SK-N-SH treated with all-trans-retinoic acid at 6 μM for 48 hours (cell line): ENCODE results near the gene XCR1.

Experiments used
- ATAC-seq: fragments of 200-7000 bp; cut with Tn5 transposase; 3 replicates; pipeline ENCODE4 v1.9.1; 2020; ENCODE audit warnings: mild to moderate bottlenecking, moderate library complexity
- ARNTL ChIP-seq: fragments of 450-650 bp; formaldehyde crosslinking; IDR thresholded peaks from 2 replicates; pipeline ENCODE4 v1.5.0; 2020; ENCODE audit warnings: low read depth, mild to moderate bottlenecking, moderate library complexity, borderline replicate concordance
- CREB5 ChIP-seq: fragments of 250-450 bp; sonication (Bioruptor Pico); IDR thresholded peaks from 2 replicates; pipeline ENCODE4 v1.5.1; 2020; ENCODE audit warnings: low read depth, mild to moderate bottlenecking, moderate library complexity
- CSDC2 ChIP-seq: fragments of 250-450 bp; sonication (Bioruptor Pico); IDR thresholded peaks from 2 replicates; pipeline ENCODE4 v1.5.0; 2020; ENCODE audit warnings: mild to moderate bottlenecking, moderate library complexity
- ESRRG ChIP-seq: fragments of 250-450 bp; sonication (Bioruptor Pico); IDR thresholded peaks from 2 replicates; pipeline ENCODE4 v1.6.1; 2021; ENCODE audit warnings: mild to moderate bottlenecking
- GLIS3 ChIP-seq: fragments of 250-450 bp; sonication (Bioruptor Pico); IDR thresholded peaks from 2 replicates; pipeline ENCODE4 v1.5.0; 2020; ENCODE audit warnings: mild to moderate bottlenecking, moderate library complexity
- OSR1 ChIP-seq: fragments of 250-450 bp; sonication (Bioruptor Pico); IDR thresholded peaks from 2 replicates; pipeline ENCODE4 v1.8.0; 2022; ENCODE audit warnings: moderate library complexity, mild to moderate bottlenecking, inconsistent platforms
- PATZ1 ChIP-seq: fragments of 250-450 bp; sonication (Bioruptor Pico); IDR thresholded peaks from 2 replicates; pipeline ENCODE4 v1.8.0; 2020; ENCODE audit warnings: mild to moderate bottlenecking, moderate library complexity, borderline replicate concordance
- PPARA ChIP-seq: fragments of 250-450 bp; sonication (Bioruptor Pico); IDR thresholded peaks from 2 replicates; pipeline ENCODE4 v1.5.0; 2020; ENCODE audit warnings: mild to moderate bottlenecking, borderline replicate concordance
- RARB ChIP-seq: fragments of 250-450 bp; sonication (Bioruptor Pico); IDR thresholded peaks from 2 replicates; pipeline ENCODE4 v1.8.0; 2021; ENCODE audit warnings: mild to moderate bottlenecking, moderate library complexity
- SNAI2 ChIP-seq: fragments of 250-450 bp; sonication (Bioruptor Pico); IDR thresholded peaks from 2 replicates; pipeline ENCODE4 v1.5.0; 2020; ENCODE audit warnings: mild to moderate bottlenecking, moderate library complexity
- TCF4 ChIP-seq: fragments of 250-450 bp; sonication (Bioruptor Pico); IDR thresholded peaks from 2 replicates; pipeline ENCODE4 v1.8.0; 2021; ENCODE audit warnings: mild to moderate bottlenecking, moderate library complexity, borderline replicate concordance
- TOX ChIP-seq: fragments of 250-450 bp; sonication (Bioruptor Pico); IDR thresholded peaks from 2 replicates; pipeline ENCODE4 v1.8.0; 2021; ENCODE audit warnings: mild to moderate bottlenecking, moderate library complexity, borderline replicate concordance
- ZC3H10 ChIP-seq: fragments of 250-450 bp; sonication (Bioruptor Pico); IDR thresholded peaks from 2 replicates; pipeline ENCODE4 v1.5.1; 2021; ENCODE audit warnings: mild to moderate bottlenecking, moderate library complexity
- ZFP3 ChIP-seq: fragments of 250-450 bp; sonication (Bioruptor Pico); IDR thresholded peaks from 2 replicates; pipeline ENCODE4 v1.5.0; 2020; ENCODE audit warnings: mild to moderate bottlenecking, moderate library complexity
- ZFP30 ChIP-seq: fragments of 450-650 bp; formaldehyde crosslinking; IDR thresholded peaks from 2 replicates; pipeline ENCODE4 v1.5.0; 2022; ENCODE audit warnings: mild to moderate bottlenecking, moderate library complexity
- ZNF565 ChIP-seq: fragments of 450-650 bp; formaldehyde crosslinking; conservative IDR thresholded peaks from 2 replicates; pipeline ENCODE4 v1.5.0; 2020; ENCODE audit warnings: low read depth, mild to moderate bottlenecking, moderate library complexity
- ZNF70 ChIP-seq: fragments of 450-650 bp; formaldehyde crosslinking; IDR thresholded peaks from 2 replicates; pipeline ENCODE4 v1.5.0; 2020; ENCODE audit warnings: mild to moderate bottlenecking, moderate library complexity
- ZNF8 ChIP-seq: fragments of 450-650 bp; formaldehyde crosslinking; IDR thresholded peaks from 2 replicates; pipeline ENCODE4 v1.5.0; 2020; ENCODE audit warnings: mild to moderate bottlenecking, moderate library complexity
- TF ChIP-seq, protein P1 (sequence below): fragments of 250-450 bp; sonication (Bioruptor Pico); IDR thresholded peaks from 2 replicates; pipeline ENCODE4 v1.8.0; 2021; ENCODE audit warnings: low read depth, mild to moderate bottlenecking, moderate library complexity, borderline replicate concordance
- TF ChIP-seq, protein P2 (sequence below): fragments of 250-450 bp; sonication (Bioruptor Pico); IDR thresholded peaks from 2 replicates; pipeline ENCODE4 v1.5.1; 2021; ENCODE audit warnings: mild to moderate bottlenecking, moderate library complexity
- TF ChIP-seq, protein P3 (sequence below): fragments of 250-450 bp; sonication (Bioruptor Pico); IDR thresholded peaks from 2 replicates; pipeline ENCODE4 v1.5.0; 2020; ENCODE audit warnings: mild to moderate bottlenecking, moderate library complexity

XCR1 gene

DNA sequence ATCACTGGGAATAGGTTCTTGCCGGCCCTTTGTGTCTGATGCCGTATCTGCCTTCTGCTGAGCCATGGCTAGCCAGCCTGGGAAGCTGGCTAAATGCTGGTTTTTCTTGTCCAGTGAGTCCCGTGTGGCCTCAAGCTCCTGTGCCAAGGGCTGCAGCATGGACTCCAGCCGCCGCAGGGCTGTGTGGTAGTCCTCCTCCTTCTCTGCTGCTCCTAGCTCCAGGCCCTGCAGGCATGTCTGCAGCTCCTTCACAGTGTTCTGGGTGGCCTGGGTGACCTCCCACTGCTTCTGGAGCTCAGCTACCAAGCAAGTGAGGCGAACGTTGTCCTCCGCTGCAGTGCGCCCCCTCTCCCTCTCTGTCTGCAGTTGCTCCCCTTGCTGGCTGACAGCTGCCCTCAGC is 59.1 kb downstream of the XCR1 start:
- no peak for ATAC-seq
- no peak for TF ChIP-seq ZC3H10 (CRISPR knock-in tag)
- TF ChIP-seq TOX (CRISPR knock-in tag): no peak
- TF ChIP-seq ZNF70: no peak
- TF ChIP-seq ZNF565 (CRISPR knock-in tag): no peak
- TF ChIP-seq PATZ1 (CRISPR knock-in tag): no peak
- no peak for TF ChIP-seq ZNF8 (CRISPR knock-in tag)
- no peak for TF ChIP-seq CSDC2 (CRISPR knock-in tag)
- TF ChIP-seq, protein P1, sequence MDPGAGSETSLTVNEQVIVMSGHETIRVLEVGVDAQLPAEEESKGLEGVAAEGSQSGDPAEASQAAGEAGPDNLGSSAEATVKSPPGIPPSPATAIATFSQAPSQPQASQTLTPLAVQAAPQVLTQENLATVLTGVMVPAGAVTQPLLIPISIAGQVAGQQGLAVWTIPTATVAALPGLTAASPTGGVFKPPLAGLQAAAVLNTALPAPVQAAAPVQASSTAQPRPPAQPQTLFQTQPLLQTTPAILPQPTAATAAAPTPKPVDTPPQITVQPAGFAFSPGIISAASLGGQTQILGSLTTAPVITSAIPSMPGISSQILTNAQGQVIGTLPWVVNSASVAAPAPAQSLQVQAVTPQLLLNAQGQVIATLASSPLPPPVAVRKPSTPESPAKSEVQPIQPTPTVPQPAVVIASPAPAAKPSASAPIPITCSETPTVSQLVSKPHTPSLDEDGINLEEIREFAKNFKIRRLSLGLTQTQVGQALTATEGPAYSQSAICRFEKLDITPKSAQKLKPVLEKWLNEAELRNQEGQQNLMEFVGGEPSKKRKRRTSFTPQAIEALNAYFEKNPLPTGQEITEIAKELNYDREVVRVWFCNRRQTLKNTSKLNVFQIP (CRISPR knock-in tag): no peak
- TF ChIP-seq, protein P2, sequence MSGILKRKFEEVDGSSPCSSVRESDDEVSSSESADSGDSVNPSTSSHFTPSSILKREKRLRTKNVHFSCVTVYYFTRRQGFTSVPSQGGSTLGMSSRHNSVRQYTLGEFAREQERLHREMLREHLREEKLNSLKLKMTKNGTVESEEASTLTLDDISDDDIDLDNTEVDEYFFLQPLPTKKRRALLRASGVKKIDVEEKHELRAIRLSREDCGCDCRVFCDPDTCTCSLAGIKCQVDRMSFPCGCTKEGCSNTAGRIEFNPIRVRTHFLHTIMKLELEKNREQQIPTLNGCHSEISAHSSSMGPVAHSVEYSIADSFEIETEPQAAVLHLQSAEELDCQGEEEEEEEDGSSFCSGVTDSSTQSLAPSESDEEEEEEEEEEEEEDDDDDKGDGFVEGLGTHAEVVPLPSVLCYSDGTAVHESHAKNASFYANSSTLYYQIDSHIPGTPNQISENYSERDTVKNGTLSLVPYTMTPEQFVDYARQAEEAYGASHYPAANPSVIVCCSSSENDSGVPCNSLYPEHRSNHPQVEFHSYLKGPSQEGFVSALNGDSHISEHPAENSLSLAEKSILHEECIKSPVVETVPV (CRISPR knock-in tag): no peak
- TF ChIP-seq RARB (CRISPR knock-in tag): no peak
- no peak for TF ChIP-seq TCF4 (CRISPR knock-in tag)
- TF ChIP-seq, protein P3, sequence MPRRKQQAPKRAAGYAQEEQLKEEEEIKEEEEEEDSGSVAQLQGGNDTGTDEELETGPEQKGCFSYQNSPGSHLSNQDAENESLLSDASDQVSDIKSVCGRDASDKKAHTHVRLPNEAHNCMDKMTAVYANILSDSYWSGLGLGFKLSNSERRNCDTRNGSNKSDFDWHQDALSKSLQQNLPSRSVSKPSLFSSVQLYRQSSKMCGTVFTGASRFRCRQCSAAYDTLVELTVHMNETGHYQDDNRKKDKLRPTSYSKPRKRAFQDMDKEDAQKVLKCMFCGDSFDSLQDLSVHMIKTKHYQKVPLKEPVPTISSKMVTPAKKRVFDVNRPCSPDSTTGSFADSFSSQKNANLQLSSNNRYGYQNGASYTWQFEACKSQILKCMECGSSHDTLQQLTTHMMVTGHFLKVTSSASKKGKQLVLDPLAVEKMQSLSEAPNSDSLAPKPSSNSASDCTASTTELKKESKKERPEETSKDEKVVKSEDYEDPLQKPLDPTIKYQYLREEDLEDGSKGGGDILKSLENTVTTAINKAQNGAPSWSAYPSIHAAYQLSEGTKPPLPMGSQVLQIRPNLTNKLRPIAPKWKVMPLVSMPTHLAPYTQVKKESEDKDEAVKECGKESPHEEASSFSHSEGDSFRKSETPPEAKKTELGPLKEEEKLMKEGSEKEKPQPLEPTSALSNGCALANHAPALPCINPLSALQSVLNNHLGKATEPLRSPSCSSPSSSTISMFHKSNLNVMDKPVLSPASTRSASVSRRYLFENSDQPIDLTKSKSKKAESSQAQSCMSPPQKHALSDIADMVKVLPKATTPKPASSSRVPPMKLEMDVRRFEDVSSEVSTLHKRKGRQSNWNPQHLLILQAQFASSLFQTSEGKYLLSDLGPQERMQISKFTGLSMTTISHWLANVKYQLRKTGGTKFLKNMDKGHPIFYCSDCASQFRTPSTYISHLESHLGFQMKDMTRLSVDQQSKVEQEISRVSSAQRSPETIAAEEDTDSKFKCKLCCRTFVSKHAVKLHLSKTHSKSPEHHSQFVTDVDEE (CRISPR knock-in tag): no peak
- TF ChIP-seq ZFP3 (CRISPR knock-in tag): no peak
- TF ChIP-seq ARNTL (CRISPR knock-in tag): no peak
- no peak for TF ChIP-seq CREB5 (CRISPR knock-in tag)
- TF ChIP-seq ZFP30: no peak
- no peak for TF ChIP-seq ESRRG
- TF ChIP-seq PPARA: no peak
- TF ChIP-seq OSR1 (CRISPR knock-in tag): no peak

DNA sequence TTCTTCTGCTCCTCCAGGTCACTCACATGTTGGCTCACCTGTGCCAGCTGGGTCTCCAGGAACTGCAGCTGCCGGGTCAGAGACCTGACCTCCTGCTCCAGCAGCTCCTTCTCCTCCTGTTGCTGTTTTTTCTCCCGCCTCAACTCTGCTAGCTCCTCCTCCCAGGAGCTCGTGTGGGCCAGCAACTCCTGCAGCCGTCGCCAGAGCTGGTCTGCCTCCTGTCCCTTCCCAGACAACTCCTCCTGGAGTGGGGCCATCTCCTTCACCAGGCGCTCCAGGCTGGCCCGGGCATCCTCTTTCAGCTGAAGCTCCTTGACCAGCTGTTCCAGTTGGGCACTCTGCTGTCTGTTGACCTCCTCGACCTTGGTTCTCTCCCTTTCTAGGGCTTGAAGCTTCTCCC is 59.6 kb downstream of the XCR1 start:
- no peak for ATAC-seq
- TF ChIP-seq ZNF70 (no peak), ARNTL (CRISPR knock-in tag) (no peak), CREB5 (CRISPR knock-in tag) (no peak), GLIS3 (no peak), TCF4 (CRISPR knock-in tag) (no peak), ESRRG (no peak), RARB (CRISPR knock-in tag) (no peak), TOX (CRISPR knock-in tag) (no peak), ZC3H10 (CRISPR knock-in tag) (no peak), ZNF8 (CRISPR knock-in tag) (no peak), ZNF565 (CRISPR knock-in tag) (no peak), ZFP3 (CRISPR knock-in tag) (no peak), ZFP30 (no peak), CSDC2 (CRISPR knock-in tag) (no peak), SNAI2 (no peak)
- TF ChIP-seq, protein P3 (CRISPR knock-in tag): no peak
- TF ChIP-seq, protein P2 (CRISPR knock-in tag): no peak
